IMR-90 (cell line): ENCODE data around the gene EPPIN.

ENCODE experiments used
- BHLHE40 ChIP-seq: fragments of 150-350 bp; IDR thresholded peaks from 2 replicates; pipeline ENCODE4 v1.6.1; 2016; ENCODE audit warnings: mild to moderate bottlenecking, low read depth, low read length
- POLR2A ChIP-seq: IDR thresholded peaks from 2 replicates; pipeline ENCODE4 v1.6.1; 2012; ENCODE audit warnings: mild to moderate bottlenecking, low read depth, low read length
- RAD21 ChIP-seq: IDR thresholded peaks from 2 replicates; pipeline ENCODE4 v1.6.1; 2012; ENCODE audit warnings: low read length, improper control_type of control experiment
- SMC3 ChIP-seq: fragments of 150-350 bp; IDR thresholded peaks from 2 replicates; pipeline ENCODE4 v1.6.1; 2016; ENCODE audit warnings: low read depth, mild to moderate bottlenecking, antibody characterized with exemption, low read length, moderate library complexity
- TF ChIP-seq, protein P1 (sequence below): conservative IDR thresholded peaks from 2 replicates; pipeline ENCODE4 v1.5.1; 2012; ENCODE audit warnings: mild to moderate bottlenecking, low read depth, low read length, improper control_type of control experiment

DNA sequence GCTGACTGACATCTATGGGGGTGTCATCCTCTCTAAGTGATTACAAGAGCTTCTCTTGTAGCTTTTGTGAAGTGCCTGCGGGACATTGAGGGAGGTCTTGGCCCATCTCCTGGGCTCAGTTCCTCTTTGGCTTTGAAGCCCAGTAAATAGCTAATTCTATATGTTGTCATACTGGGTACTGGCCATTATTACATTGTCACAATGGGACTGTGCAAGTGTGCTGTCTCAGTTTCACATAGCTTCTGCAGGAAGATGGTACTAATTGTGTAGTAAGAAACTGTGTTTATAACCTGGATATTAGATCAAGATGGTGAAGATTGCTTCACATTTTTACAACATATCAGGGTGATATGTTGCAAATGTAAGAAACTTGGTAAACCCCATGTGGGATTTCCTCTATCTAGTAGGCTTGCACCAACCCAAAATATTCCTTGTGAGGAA lies 51.7 kb downstream of the EPPIN start:
- TF ChIP-seq, protein P1, sequence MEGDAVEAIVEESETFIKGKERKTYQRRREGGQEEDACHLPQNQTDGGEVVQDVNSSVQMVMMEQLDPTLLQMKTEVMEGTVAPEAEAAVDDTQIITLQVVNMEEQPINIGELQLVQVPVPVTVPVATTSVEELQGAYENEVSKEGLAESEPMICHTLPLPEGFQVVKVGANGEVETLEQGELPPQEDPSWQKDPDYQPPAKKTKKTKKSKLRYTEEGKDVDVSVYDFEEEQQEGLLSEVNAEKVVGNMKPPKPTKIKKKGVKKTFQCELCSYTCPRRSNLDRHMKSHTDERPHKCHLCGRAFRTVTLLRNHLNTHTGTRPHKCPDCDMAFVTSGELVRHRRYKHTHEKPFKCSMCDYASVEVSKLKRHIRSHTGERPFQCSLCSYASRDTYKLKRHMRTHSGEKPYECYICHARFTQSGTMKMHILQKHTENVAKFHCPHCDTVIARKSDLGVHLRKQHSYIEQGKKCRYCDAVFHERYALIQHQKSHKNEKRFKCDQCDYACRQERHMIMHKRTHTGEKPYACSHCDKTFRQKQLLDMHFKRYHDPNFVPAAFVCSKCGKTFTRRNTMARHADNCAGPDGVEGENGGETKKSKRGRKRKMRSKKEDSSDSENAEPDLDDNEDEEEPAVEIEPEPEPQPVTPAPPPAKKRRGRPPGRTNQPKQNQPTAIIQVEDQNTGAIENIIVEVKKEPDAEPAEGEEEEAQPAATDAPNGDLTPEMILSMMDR = no peak
- TF ChIP-seq RAD21 (no peak), BHLHE40 (no peak), SMC3 (no peak), POLR2A (no peak)
